Activated T-cell treated with anti-CD3 and anti-CD28 coated beads, Interleukin-2, amount 50 U/mL, for 24 hours (primary cell): ENCODE data around the gene UACA.
"Not testable (repeated sequence)": the region's sequence is repeated elsewhere in the genome, so short reads cannot be mapped to it uniquely, and the experiment has no call there.

ENCODE experiments used
- DNase-seq: peaks from one replicate; pipeline ENCODE4 v3.0.0-alpha.2; 2020
- H3K27ac Mint-ChIP-seq: 2 replicates; pipeline ENCODE4 v1.8.0; 2020; ENCODE audit warnings: mild to moderate bottlenecking, mixed read lengths
- H3K27me3 Mint-ChIP-seq: 2 replicates; pipeline ENCODE4 v1.8.0; 2020; ENCODE audit warnings: mixed read lengths
- H3K36me3 Mint-ChIP-seq: 2 replicates; pipeline ENCODE4 v1.8.0; 2020; ENCODE audit warnings: low read depth, mixed read lengths
- H3K4me1 Mint-ChIP-seq: 2 replicates; pipeline ENCODE4 v1.8.0; 2020; ENCODE audit warnings: low read depth, mixed read lengths
- H3K4me3 Mint-ChIP-seq: 2 replicates; pipeline ENCODE4 v1.8.0; 2020; ENCODE audit warnings: mild to moderate bottlenecking, moderate library complexity, mixed read lengths
- H3K9me3 Mint-ChIP-seq: 2 replicates; pipeline ENCODE4 v1.8.0; 2020; ENCODE audit warnings: mixed read lengths

The UACA gene

GRCh38 chr15:70690491-70691276 lies 72.7 kb downstream of the UACA start:
- Mint-ChIP-seq H3K27me3 (peaks cover 14% of the 10 kb centered on the region), H3K4me1 (no peaks in the 10 kb centered on the region), H3K4me3 (no peak overlapping the region), H3K27ac (no peak overlapping the region), H3K36me3 (no peaks in the 10 kb centered on the region), H3K9me3 (no peaks in the 10 kb centered on the region)
- DNase-seq: no peak

GRCh38 chr15:70690021-70690420 lies 73.3 kb downstream of the UACA start:
- Mint-ChIP-seq H3K9me3 (no peaks in the 10 kb centered on the region), H3K4me1 (no peaks in the 10 kb centered on the region), H3K27ac (no peak overlapping the region), H3K27me3 (peaks cover 14% of the 10 kb centered on the region), H3K36me3 (no peaks in the 10 kb centered on the region), H3K4me3 (no peak overlapping the region)
- DNase-seq: no peak

DNA sequence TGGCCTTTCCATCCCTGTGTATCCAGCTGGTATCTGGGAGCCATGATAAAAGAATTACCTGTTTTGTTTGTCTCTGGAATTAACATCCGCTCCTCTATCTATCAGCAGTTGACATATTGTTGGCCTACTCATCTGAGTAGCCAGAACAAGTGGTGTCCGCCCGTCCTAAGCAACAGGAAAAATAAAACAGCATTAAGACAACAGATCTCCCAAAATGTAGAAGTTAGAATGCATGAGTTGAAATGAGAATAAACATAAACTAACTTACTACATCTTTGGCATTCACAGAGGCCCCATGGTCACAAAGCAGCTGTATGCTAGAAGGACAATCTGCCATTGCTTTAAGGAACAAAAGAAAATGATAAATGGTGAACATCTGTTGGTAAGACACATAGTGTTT lies 75.9 kb downstream of the UACA start:
- no peaks in the 10 kb centered on the region for H3K9me3 Mint-ChIP-seq
- DNase-seq: no peak
- H3K4me1 Mint-ChIP-seq: no peaks in the 10 kb centered on the region
- H3K27ac Mint-ChIP-seq: no peak overlapping the region
- no peaks in the 10 kb centered on the region for H3K36me3 Mint-ChIP-seq
- peaks cover 12% of the 10 kb centered on the region for H3K27me3 Mint-ChIP-seq
- H3K4me3 Mint-ChIP-seq: no peak overlapping the region

- H3K4me3 Mint-ChIP-seq: no peak overlapping the region
- DNase-seq: no peak
- H3K27me3 Mint-ChIP-seq: peaks cover 11% of the 10 kb centered on the region
- no peaks in the 10 kb centered on the region for H3K36me3 Mint-ChIP-seq
- H3K4me1 Mint-ChIP-seq: peaks cover 3% of the 10 kb centered on the region
- no peaks in the 10 kb centered on the region for H3K9me3 Mint-ChIP-seq
- no peak overlapping the region for H3K27ac Mint-ChIP-seq
Measured at GRCh38 chr15:70680817-70681216, 82.5 kb downstream of the UACA start.

GRCh38 chr15:70679919-70680231 lies 83.5 kb downstream of the UACA start:
- peaks cover 10% of the 10 kb centered on the region for H3K27me3 Mint-ChIP-seq

DNA sequence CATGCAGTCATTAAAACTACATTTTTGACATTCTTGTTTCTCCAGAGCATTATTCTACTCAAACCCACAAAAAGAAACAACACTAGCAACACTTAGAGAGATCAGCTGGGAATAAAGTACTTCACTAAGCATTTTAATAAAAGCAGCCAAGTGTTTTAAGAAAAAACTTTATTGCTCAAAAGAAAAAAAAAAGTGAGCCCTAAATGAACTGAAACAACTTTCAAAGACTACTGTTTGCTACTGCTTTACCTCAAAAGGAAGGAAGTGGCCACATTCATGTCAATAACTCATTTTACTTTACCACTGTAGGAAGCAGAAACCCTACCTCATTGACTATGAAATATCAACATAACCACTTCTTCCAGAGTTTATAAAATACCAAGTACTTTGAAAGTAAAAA lies 91.3 kb downstream of the UACA start:
- H3K9me3 Mint-ChIP-seq: no peaks in the 10 kb centered on the region
- peaks cover 8% of the 10 kb centered on the region for H3K27me3 Mint-ChIP-seq
- H3K27ac Mint-ChIP-seq: no peak overlapping the region
- no peak for DNase-seq
- peaks cover 18% of the 10 kb centered on the region for H3K4me1 Mint-ChIP-seq
- no peak overlapping the region for H3K4me3 Mint-ChIP-seq
- H3K36me3 Mint-ChIP-seq: no peaks in the 10 kb centered on the region

More at GRCh38 chr15:70679919-70680231, 83.5 kb downstream of the UACA start:
- DNase-seq: no peak
- peaks cover 3% of the 10 kb centered on the region for H3K4me1 Mint-ChIP-seq
- no peak overlapping the region for H3K27ac Mint-ChIP-seq
- H3K9me3 Mint-ChIP-seq: no peaks in the 10 kb centered on the region
- no peaks in the 10 kb centered on the region for H3K36me3 Mint-ChIP-seq
- H3K4me3 Mint-ChIP-seq: no peak overlapping the region

DNA sequence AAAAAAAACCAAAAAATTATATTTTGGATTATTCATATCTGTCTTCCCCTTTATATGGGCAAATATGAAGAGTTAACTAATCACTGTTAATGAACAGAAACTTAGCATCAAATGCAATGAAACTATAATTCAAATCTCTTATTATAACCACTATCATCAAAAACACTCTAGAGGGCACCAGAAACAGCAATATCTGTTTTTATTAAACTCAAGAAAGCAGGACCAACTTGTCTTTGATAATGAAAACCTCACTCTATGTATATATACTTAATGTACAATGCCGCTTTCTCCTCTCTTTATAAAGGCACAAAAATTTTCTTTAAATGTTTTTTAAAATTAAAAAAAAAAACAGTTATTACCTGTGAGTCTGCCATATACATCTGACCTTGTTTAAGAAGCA lies 92.7 kb downstream of the UACA start:
- DNase-seq: no peak
- no peak overlapping the region for H3K27ac Mint-ChIP-seq
- no peaks in the 10 kb centered on the region for H3K9me3 Mint-ChIP-seq
- peaks cover 18% of the 10 kb centered on the region for H3K4me1 Mint-ChIP-seq
- no peaks in the 10 kb centered on the region for H3K36me3 Mint-ChIP-seq
- H3K4me3 Mint-ChIP-seq: no peak overlapping the region
- peaks cover 8% of the 10 kb centered on the region for H3K27me3 Mint-ChIP-seq

- no peaks in the 10 kb centered on the region for H3K36me3 Mint-ChIP-seq
- H3K27ac Mint-ChIP-seq: no peak overlapping the region
- H3K4me3 Mint-ChIP-seq: no peak overlapping the region
- H3K9me3 Mint-ChIP-seq: no peaks in the 10 kb centered on the region
- no peak for DNase-seq
- H3K4me1 Mint-ChIP-seq: peaks cover 18% of the 10 kb centered on the region
- peaks cover 8% of the 10 kb centered on the region for H3K27me3 Mint-ChIP-seq
Measured at GRCh38 chr15:70669966-70670658, 93.2 kb downstream of the UACA start.

DNA sequence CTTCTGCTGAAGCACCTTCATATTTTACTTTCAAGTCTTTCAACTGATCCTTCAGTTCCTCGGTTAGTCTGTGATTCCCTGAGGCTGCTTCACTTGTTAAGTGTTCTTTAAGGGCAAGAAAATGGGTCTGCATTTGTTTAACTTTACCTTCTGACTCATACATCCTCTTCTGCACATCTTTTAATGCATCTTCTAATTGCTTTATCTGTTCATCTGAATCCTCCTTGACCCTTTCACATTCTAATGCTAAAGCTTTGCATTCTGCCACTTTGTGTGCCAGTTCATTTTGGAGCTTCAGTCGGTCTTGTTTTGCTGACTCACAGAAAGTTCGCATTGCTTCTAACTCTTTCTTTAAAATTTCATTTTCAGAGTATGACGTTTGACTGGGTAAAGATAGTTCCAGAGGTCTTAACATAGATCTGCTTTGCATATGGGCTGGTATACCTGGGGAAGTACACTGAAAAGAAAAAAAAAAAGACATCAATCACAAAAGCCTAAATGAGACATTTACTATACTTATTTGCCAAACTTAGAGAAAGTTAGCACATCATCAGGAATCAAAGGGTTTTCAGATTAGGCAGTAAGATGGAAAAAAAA lies 94.3 kb downstream of the UACA start:
- H3K9me3 Mint-ChIP-seq: no peaks in the 10 kb centered on the region
- H3K4me3 Mint-ChIP-seq: no peak overlapping the region
- no peak overlapping the region for H3K27ac Mint-ChIP-seq
- H3K27me3 Mint-ChIP-seq: peaks cover 8% of the 10 kb centered on the region
- no peaks in the 10 kb centered on the region for H3K36me3 Mint-ChIP-seq
- DNase-seq: no peak
- H3K4me1 Mint-ChIP-seq: peaks cover 18% of the 10 kb centered on the region

- H3K27ac Mint-ChIP-seq: no peak overlapping the region
- no peaks in the 10 kb centered on the region for H3K9me3 Mint-ChIP-seq
- H3K27me3 Mint-ChIP-seq: peaks cover 7% of the 10 kb centered on the region
- peaks cover under 1% of the 10 kb centered on the region for H3K4me1 Mint-ChIP-seq
- no peaks in the 10 kb centered on the region for H3K36me3 Mint-ChIP-seq
- DNase-seq: no peak
- no peak overlapping the region for H3K4me3 Mint-ChIP-seq
Measured at GRCh38 chr15:70665599-70665998, 97.8 kb downstream of the UACA start.

DNA sequence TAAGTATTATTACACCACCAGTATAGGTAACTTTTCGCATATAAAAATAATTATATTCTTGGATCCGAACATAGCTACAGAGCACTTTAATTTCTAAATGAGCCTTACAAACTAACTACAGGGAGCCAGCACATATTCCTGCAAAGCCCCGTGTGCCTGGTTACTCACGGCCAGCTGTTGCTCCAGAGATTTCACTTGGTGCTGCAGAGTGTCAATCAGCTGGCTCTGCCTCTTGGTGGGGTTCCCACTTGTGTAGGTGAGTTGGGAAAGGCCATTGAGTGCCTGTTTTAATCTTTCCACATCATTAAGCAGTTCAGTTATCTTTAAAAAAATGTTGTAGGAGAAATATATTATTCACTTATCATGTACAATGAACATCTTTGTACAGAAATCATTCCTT lies 98.9 kb downstream of the UACA start:
- Mint-ChIP-seq H3K36me3 (no peaks in the 10 kb centered on the region), H3K9me3 (no peaks in the 10 kb centered on the region), H3K4me1 (peaks cover 3% of the 10 kb centered on the region), H3K4me3 (no peak overlapping the region), H3K27me3 (no peaks in the 10 kb centered on the region), H3K27ac (no peak overlapping the region)
- no peak for DNase-seq

DNA sequence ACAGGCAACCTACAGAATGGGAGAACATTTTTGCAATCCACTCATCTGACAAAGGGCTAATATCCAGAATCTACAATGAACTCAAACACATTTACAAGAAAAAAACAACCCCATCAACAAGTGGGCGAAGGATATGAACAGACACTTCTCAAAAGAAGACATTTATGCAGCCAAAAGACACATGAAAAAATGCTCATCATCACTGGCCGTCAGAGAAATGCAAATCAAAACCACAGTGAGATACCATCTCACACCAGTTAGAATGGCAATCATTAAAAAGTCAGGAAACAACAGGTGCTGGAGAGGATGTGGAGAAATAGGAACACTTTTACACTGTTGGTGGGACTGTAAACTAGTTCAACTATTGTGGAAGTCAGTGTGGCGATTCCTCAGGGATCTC lies 100.3 kb downstream of the UACA start:
- H3K4me1 Mint-ChIP-seq, DNase-seq, H3K36me3 Mint-ChIP-seq, H3K27me3 Mint-ChIP-seq, H3K27ac Mint-ChIP-seq, H3K4me3 Mint-ChIP-seq, H3K9me3 Mint-ChIP-seq: not testable (repeated sequence)

DNA sequence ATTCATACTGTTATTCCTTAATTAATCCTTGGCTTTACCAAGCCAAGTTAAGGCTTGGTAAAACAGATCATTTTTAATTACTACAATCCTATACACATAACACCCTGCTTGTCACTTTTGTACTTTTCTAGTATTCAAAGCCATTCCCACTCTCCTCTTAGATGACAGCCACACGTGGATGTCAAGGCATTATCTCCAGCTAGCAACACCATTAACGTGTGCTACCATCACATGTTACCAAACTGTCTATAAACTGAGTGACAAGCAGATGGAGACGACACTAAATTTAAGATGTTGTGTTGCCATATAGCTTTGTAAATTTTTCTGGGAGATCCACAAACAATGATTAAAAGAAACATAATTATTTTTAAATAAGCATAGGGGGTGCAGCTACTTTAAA lies 103.7 kb downstream of the UACA start:
- H3K27ac Mint-ChIP-seq: no peak overlapping the region
- H3K9me3 Mint-ChIP-seq: no peaks in the 10 kb centered on the region
- no peak for DNase-seq
- H3K4me3 Mint-ChIP-seq: no peak overlapping the region
- H3K27me3 Mint-ChIP-seq: no peaks in the 10 kb centered on the region
- peaks cover 3% of the 10 kb centered on the region for H3K4me1 Mint-ChIP-seq
- H3K36me3 Mint-ChIP-seq: no peaks in the 10 kb centered on the region

- H3K4me3 Mint-ChIP-seq: no peak overlapping the region
- no peaks in the 10 kb centered on the region for H3K27me3 Mint-ChIP-seq
- DNase-seq: no peak
- no peaks in the 10 kb centered on the region for H3K36me3 Mint-ChIP-seq
- peaks cover 3% of the 10 kb centered on the region for H3K4me1 Mint-ChIP-seq
- H3K9me3 Mint-ChIP-seq: no peaks in the 10 kb centered on the region
- H3K27ac Mint-ChIP-seq: no peak overlapping the region
Measured at GRCh38 chr15:70658641-70659040, 104.7 kb downstream of the UACA start.

DNA sequence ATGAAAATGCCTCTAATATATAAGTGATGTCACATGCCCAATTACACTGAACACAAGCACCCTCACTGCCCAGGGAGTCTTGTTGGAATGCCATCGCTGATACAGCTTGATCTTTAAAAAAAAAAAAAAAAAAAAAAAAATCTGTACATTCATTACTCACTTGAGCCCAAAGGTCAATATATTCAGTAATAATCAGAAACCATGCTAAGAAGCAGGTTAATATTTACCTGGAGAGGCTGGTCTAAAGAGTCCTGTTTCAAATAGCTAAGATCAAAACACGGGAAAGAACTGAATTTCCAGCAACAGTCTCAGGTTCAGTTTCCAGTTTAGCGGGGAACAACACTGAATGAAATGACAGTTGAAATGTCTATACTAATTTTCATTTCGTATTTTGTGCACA lies 109.9 kb downstream of the UACA start:
- H3K27me3 Mint-ChIP-seq: no peaks in the 10 kb centered on the region
- no peak overlapping the region for H3K4me3 Mint-ChIP-seq
- no peak overlapping the region for H3K27ac Mint-ChIP-seq
- H3K9me3 Mint-ChIP-seq: no peaks in the 10 kb centered on the region
- no peak for DNase-seq
- H3K36me3 Mint-ChIP-seq: no peaks in the 10 kb centered on the region
- H3K4me1 Mint-ChIP-seq: no peaks in the 10 kb centered on the region
